Fibroblast of lung (primary cell): ENCODE measurements around the gene MTMR1.

Source experiments
- EZH2 ChIP-seq: IDR thresholded peaks from 2 replicates; pipeline ENCODE4 v1.5.1; 2012; ENCODE audit warnings: low read length, control low read depth, mild to moderate bottlenecking; ENCODE audit errors: missing control alignments
- TF ChIP-seq, protein P1 (sequence below), 2 donors: IDR thresholded peaks in 1 of 2; conservative IDR thresholded peaks in 1 of 2; 1 replicate in 1 of 2; 2 replicates in 1 of 2; pipeline ENCODE4 v1.5.1; 2011 to 2012; ENCODE audit warnings: low read length in 2 of 2, control low read depth in 1 of 2, inconsistent platforms in 1 of 2, low read depth in 1 of 2, mild to moderate bottlenecking in 1 of 2

DNA sequence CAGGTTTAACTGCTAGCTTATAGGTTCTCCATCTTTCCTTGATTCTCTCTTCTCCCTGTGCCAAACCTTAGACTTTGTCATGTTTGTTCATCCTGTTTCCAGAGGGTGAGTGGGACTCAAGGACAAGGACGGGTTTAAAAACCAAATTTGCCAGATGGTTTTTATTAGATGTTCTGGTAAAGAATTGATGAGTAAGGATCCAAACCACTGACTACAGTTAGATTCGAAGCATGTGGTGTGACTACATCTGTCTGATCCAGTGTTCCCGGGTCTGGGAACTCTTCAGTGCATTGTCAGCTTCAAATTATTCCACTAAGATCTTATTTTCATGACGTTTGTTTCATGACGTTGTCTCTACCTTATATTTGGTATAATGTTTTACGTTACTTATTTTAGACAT is 37.5 kb downstream of the MTMR1 start:
- TF ChIP-seq, protein P1, sequence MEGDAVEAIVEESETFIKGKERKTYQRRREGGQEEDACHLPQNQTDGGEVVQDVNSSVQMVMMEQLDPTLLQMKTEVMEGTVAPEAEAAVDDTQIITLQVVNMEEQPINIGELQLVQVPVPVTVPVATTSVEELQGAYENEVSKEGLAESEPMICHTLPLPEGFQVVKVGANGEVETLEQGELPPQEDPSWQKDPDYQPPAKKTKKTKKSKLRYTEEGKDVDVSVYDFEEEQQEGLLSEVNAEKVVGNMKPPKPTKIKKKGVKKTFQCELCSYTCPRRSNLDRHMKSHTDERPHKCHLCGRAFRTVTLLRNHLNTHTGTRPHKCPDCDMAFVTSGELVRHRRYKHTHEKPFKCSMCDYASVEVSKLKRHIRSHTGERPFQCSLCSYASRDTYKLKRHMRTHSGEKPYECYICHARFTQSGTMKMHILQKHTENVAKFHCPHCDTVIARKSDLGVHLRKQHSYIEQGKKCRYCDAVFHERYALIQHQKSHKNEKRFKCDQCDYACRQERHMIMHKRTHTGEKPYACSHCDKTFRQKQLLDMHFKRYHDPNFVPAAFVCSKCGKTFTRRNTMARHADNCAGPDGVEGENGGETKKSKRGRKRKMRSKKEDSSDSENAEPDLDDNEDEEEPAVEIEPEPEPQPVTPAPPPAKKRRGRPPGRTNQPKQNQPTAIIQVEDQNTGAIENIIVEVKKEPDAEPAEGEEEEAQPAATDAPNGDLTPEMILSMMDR (conservative IDR thresholded peaks at IDR 0.05 in 1 of 2, IDR thresholded peaks at IDR 0.05 in 1 of 2; ENCODE audit: low read depth in 1 of 2, low read length in 2 of 2) = no peak
- no peak for TF ChIP-seq EZH2
